Upper lobe of left lung (tissue), 6 donors: Measurements from ENCODE around the gene CDH13. TPM values are rescaled to one million over a fixed set of nuclear protein-coding genes. Genes with fewer than 3 reads are reported as not detected.
A peak's percentile ranks its signal among the peaks of the same experiment; 100 is the strongest.

ENCODE experiments used
- ATAC-seq, 2 donors: fragments of 200-7000 bp; cut with Tn5 transposase; one replicate each; pipeline ENCODE4 v1.9.1; 2022; ENCODE audit warnings: mild to moderate bottlenecking in 2 of 2, moderate library complexity in 2 of 2; ENCODE audit not compliant: low FRiP score in 2 of 2
- DNase-seq, 2 donors: peaks; one replicate each; pipeline ENCODE4 v3.0.0-alpha.2; 2019 to 2020
- H3K27ac ChIP-seq, 4 donors: fragments of 200-600 bp; sonication (generic); one replicate each; pipeline ENCODE4 v1.5.1; 2016 to 2019
- H3K27me3 ChIP-seq, 4 donors: fragments of 200-600 bp; sonication (generic); one replicate each; pipeline ENCODE4 v1.5.1; 2017 to 2019
- H3K36me3 ChIP-seq, 4 donors: fragments of 200-600 bp; sonication (generic); one replicate each; pipeline ENCODE4 v1.5.1; 2016 to 2019
- H3K4me1 ChIP-seq, 4 donors: fragments of 200-600 bp; sonication (generic); one replicate each; pipeline ENCODE4 v1.5.1; 2018 to 2019
- H3K4me3 ChIP-seq, 4 donors: fragments of 200-600 bp; sonication (generic); one replicate each; pipeline ENCODE4 v1.5.1; 2017 to 2019; ENCODE audit warnings: mild to moderate bottlenecking in 2 of 4, moderate library complexity in 1 of 4
- H3K9me3 ChIP-seq, 4 donors: fragments of 200-600 bp; sonication (generic); one replicate each; pipeline ENCODE4 v1.5.1; 2018 to 2019
- EP300 ChIP-seq, 4 donors: sonication (generic); formaldehyde crosslinking; IDR thresholded peaks; one replicate each; pipeline ENCODE4 v1.5.1; 2017; ENCODE audit warnings: antibody characterized with exemption in 4 of 4, control low read depth in 2 of 4
- POLR2A ChIP-seq, 4 donors: fragments of 450-650 bp; IDR thresholded peaks; one replicate each; pipeline ENCODE4 v1.5.1; 2016 to 2017; ENCODE audit warnings: antibody characterized with exemption in 4 of 4, mild to moderate bottlenecking in 2 of 4
- POLR2AphosphoS5 ChIP-seq, 2 donors: sonication (generic); formaldehyde crosslinking; IDR thresholded peaks; one replicate each; pipeline ENCODE4 v1.5.1; 2017; ENCODE audit warnings: antibody characterized with exemption in 2 of 2
- WGBS, 2 donors: methylation state at CpG; one replicate each; pipeline ENCODE4 v1.1.5; 2017 to 2018; 5-methylcytosine and 5-hydroxymethylcytosine counted together
- total RNA-seq, 6 donors: library from RNA; depleted of rRNA in 4 of 6; stranded (reverse); fragments of >200 nt in 4 of 6; gene quantifications; one replicate each; pipeline versions ENCODE4 v1.1.0 to v1.2.1, GENCODE V29; 2016 to 2021
- TF ChIP-seq, protein P1 (sequence below), 6 experiments: fragments of 450-650 bp in 4 of 6; fragments of 200-600 bp in 2 of 6; sonication (generic) in 2 of 6; IDR thresholded peaks; one replicate each; pipeline ENCODE4 v1.5.1; 2016 to 2019; ENCODE audit warnings: antibody characterized with exemption in 6 of 6
- donor health status: DM: no; HTN: no; CAD: no; lungs with moderate emphysema.
- donor health status: DM: no; HTN: yes; CAD: no; lungs with severe emphysema.

The CDH13 gene
- total RNA-seq, 6 donors from 2014 or later, result 11.3 to 39.8 (median 19.9) TPM

DNA sequence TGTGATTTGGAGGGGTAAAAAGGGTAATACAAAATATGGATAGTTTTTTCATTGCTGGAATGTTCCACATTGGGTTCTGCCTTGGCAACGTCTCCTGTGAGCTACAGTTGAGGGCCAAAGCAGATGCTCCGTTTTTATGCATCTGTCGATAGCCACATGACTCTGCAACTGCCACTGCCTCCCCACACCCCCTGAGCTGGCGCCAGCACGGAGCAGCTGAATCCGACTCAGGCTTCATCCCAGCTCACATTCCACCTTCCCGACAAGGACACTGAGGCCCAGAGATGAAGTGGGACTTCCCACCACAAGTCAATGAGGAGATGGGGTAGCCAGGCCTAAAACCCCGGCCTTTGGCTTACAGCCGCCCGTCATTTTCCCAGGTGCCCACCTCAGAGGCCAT lies 334.1 kb downstream of the CDH13 start:
- Histone ChIP-seq H3K36me3 (no peaks in the 10 kb centered on the region), H3K27ac (no peak overlapping the region), H3K4me1 (no peaks in the 10 kb centered on the region), H3K9me3 (no peaks in the 10 kb centered on the region), H3K27me3 (no peaks in the 10 kb centered on the region), H3K4me3 (no peak overlapping the region)
- WGBS, 2 donors, result 83 to 95% methylated on average over 10 of the region's 10 CpGs
- TF ChIP-seq, protein P1, sequence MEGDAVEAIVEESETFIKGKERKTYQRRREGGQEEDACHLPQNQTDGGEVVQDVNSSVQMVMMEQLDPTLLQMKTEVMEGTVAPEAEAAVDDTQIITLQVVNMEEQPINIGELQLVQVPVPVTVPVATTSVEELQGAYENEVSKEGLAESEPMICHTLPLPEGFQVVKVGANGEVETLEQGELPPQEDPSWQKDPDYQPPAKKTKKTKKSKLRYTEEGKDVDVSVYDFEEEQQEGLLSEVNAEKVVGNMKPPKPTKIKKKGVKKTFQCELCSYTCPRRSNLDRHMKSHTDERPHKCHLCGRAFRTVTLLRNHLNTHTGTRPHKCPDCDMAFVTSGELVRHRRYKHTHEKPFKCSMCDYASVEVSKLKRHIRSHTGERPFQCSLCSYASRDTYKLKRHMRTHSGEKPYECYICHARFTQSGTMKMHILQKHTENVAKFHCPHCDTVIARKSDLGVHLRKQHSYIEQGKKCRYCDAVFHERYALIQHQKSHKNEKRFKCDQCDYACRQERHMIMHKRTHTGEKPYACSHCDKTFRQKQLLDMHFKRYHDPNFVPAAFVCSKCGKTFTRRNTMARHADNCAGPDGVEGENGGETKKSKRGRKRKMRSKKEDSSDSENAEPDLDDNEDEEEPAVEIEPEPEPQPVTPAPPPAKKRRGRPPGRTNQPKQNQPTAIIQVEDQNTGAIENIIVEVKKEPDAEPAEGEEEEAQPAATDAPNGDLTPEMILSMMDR (IDR thresholded peaks at IDR 0.05), result no peak
- no peak for TF ChIP-seq POLR2A (IDR thresholded peaks at IDR 0.05)
- no peak for TF ChIP-seq EP300 (IDR thresholded peaks at IDR 0.05)
- TF ChIP-seq POLR2AphosphoS5 (IDR thresholded peaks at IDR 0.05), result no peak
- DNase-seq (peak in 1 of 2 donors; percentile 30), ATAC-seq (no peak)

DNA sequence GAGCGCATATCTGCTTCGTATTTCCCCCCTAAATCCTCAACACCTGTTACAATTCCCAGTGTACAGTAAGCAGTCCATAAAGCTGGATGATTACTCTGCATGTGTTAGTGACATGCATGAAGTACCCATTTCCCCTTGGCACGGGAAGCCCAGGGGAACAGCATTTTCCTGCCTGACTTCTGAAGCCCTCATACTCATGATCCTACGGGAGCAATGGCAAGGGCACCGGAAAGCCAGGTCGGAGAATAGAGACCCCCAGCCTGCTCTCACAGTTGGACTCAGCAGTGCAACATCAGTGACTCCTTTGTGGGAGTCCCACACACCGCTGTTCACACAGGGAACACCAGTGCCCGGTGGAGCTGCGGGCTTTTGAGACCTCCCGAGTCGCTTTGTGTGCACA lies 336.9 kb downstream of the CDH13 start:
- 80 to 90% methylated on average over 8 to 11 of the region's 11 CpGs for WGBS, 2 donors
- no peak for TF ChIP-seq EP300 (IDR thresholded peaks at IDR 0.05)
- TF ChIP-seq POLR2A (IDR thresholded peaks at IDR 0.05), result no peak
- TF ChIP-seq POLR2AphosphoS5 (IDR thresholded peaks at IDR 0.05), result no peak
- TF ChIP-seq, protein P1 (IDR thresholded peaks at IDR 0.05), result no peak
- no peaks in the 10 kb centered on the region for H3K4me1 ChIP-seq
- ATAC-seq (no peak), DNase-seq (no peak)
- no peaks in the 10 kb centered on the region for H3K9me3 ChIP-seq
- no peaks in the 10 kb centered on the region for H3K27me3 ChIP-seq
- no peak overlapping the region for H3K27ac ChIP-seq
- no peaks in the 10 kb centered on the region for H3K36me3 ChIP-seq
- H3K4me3 ChIP-seq, result no peak overlapping the region

DNA sequence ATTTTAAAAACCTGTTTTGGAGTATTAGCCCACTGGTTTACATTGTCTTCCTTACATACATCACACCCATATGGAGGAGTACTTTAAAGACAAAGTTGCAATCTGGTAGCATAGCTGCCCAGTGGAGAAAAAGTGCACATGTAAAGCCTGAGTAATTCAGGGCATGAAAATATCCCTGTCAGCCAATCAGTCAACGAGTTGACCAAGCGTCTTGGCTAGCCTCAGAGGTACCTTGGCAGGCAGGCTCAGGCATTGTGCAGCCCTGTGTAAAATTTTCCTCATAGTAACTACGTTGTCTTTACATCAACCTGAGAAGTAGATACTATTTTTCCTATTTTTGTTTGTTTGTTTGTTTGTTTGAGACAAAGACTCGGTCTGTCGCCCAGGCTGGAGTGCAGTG lies 339.0 kb downstream of the CDH13 start:
- no peak for ATAC-seq
- no peaks in the 10 kb centered on the region for H3K4me1 ChIP-seq
- H3K27ac ChIP-seq, result no peak overlapping the region
- no peaks in the 10 kb centered on the region for H3K9me3 ChIP-seq
- TF ChIP-seq, protein P1 (IDR thresholded peaks at IDR 0.05), result no peak
- TF ChIP-seq POLR2A (IDR thresholded peaks at IDR 0.05) (no peak), POLR2AphosphoS5 (IDR thresholded peaks at IDR 0.05) (no peak), EP300 (IDR thresholded peaks at IDR 0.05) (no peak)
- no peaks in the 10 kb centered on the region for H3K36me3 ChIP-seq
- WGBS, 2 donors, result 84 to 87% methylated on average over 5 of the region's 5 CpGs
- DNase-seq, result no peak
- no peak overlapping the region for H3K4me3 ChIP-seq
- H3K27me3 ChIP-seq, result no peaks in the 10 kb centered on the region

DNA sequence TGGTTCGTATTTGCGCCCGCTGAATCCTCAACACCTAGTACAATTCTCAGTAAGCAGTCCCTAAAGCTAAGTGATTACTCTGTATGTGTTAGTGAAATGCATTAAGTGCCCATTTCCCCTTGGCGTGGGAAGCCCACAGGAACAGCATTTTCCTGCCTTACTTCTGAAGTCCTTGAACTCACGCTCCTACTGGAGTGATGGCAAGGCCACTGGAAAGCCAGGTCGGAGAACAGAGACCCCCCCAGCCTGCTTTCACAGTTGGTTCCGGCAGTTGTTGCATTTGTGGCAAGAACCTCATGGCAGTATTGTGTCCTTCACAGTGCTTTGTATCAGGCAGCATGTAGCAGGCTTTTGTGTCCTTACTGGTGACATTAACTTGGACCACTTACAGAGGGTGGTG lies 340.7 kb downstream of the CDH13 start:
- no peak for DNase-seq
- H3K4me3 ChIP-seq, result no peak overlapping the region
- no peaks in the 10 kb centered on the region for H3K36me3 ChIP-seq
- no peak for ATAC-seq
- no peak overlapping the region for H3K27ac ChIP-seq
- 82 to 88% methylated on average over 7 of the region's 7 CpGs for WGBS, 2 donors
- TF ChIP-seq EP300 (IDR thresholded peaks at IDR 0.05) (no peak), POLR2AphosphoS5 (IDR thresholded peaks at IDR 0.05) (no peak), POLR2A (IDR thresholded peaks at IDR 0.05) (no peak)
- TF ChIP-seq, protein P1 (IDR thresholded peaks at IDR 0.05), result no peak
- H3K27me3 ChIP-seq, result no peaks in the 10 kb centered on the region
- no peaks in the 10 kb centered on the region for H3K4me1 ChIP-seq
- H3K9me3 ChIP-seq, result no peaks in the 10 kb centered on the region

DNA sequence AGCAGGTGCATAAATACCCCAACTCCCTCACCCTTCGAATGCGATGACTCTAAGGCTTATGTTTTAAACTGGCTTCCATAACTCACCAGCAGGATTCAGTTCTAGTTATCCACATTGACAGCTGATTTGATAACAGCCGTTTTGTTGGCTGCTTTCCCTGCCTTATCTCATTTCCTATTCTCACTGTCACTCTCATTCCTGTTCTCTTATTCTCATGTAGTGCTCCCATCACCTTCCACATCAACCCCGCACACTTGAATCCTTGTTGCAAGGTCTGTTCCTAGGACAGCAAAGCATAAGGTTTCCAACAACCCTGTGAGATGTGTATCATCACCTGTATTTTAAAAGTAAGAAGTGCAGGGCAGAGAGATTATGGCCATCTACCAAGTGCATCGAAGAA lies 344.4 kb downstream of the CDH13 start:
- TF ChIP-seq, protein P1 (IDR thresholded peaks at IDR 0.05), result no peak
- TF ChIP-seq POLR2A (IDR thresholded peaks at IDR 0.05), result no peak
- TF ChIP-seq EP300 (IDR thresholded peaks at IDR 0.05), result no peak
- no peak for TF ChIP-seq POLR2AphosphoS5 (IDR thresholded peaks at IDR 0.05)
- DNase-seq (no peak), ATAC-seq (no peak)
- H3K4me3 ChIP-seq, result no peak overlapping the region
- H3K36me3 ChIP-seq, result no peaks in the 10 kb centered on the region
- no peaks in the 10 kb centered on the region for H3K4me1 ChIP-seq
- H3K27ac ChIP-seq, result no peak overlapping the region
- WGBS, 2 donors, result 81 to 83% methylated on average over 5 of the region's 5 CpGs
- H3K27me3 ChIP-seq, result no peaks in the 10 kb centered on the region
- no peaks in the 10 kb centered on the region for H3K9me3 ChIP-seq
